ENCODE results near the gene DISC1. TPM values are rescaled to one million over a fixed set of nuclear protein-coding genes. Genes with fewer than 3 reads are reported as not detected.
"Not testable (repeated sequence)": the region's sequence is repeated elsewhere in the genome, so short reads cannot be mapped to it uniquely, and the experiment has no call there.

Gene DISC1
- total and polyA plus RNA-seq, 2 donors (not counting 3 experiments of a cell fraction or from before 2014, with no cell fraction given): 3.3 to 14.7 TPM

DNA sequence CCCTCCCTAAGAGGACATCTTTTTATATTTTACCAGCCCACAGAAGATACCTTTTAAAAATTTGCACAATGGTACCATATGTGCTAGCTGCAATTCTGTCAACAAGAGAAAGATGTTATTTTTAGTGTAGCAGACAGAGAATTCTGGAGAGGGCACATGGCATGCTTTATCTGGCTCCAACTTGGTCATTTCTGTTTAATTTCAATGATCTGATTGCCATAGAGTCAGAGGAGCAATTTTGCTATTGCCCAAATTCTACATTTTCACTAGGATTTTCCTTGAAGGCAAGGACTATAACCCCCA is 17.3 kb downstream of the DISC1 start:
- intact Hi-C loops (cut with micrococcal nuclease) (no loop called here), dilution Hi-C loops (cut with MboI; ENCODE audit: extremely low pct_ligation_motif_present, low sequenced_read_pairs) (no loop called here)
- no peaks in the 10 kb centered on the region for H3K4me1 ChIP-seq (ENCODE audit: control insufficient read depth, extremely low read depth, insufficient read depth, low read length)
- FAIRE-seq (no peak), DNase-seq (ENCODE audit: low read depth, low spot score) (no peak)
- no peaks in the 10 kb centered on the region for H3K79me2 ChIP-seq (ENCODE audit: control insufficient read depth, insufficient read depth, low read length)
- H3K9me3 ChIP-seq (replicated peaks; ENCODE audit: control insufficient read depth, insufficient read depth, low read length): no peaks in the 10 kb centered on the region
- ChIA-PET CTCF (interaction anchor here (0.7 to 1.6 kb wide), 3 partner anchors 11 to 38 kb away, joined by 3 to 4 read pairs (median 4); no protein-coding TSS in a partner anchor), POLR2A (no interaction called here)
- no TSS peak for BruUV-seq (replicated peaks)
- H3K9me1 ChIP-seq (replicated peaks; ENCODE audit: control insufficient read depth, extremely low read depth, insufficient read depth, low read length): no peaks in the 10 kb centered on the region
- TF ChIP-seq FOS (IDR thresholded peaks at IDR 0.05; ENCODE audit: borderline replicate concordance, insufficient read depth, low read length): no peak
- no peak for TF ChIP-seq GATA2 (IDR thresholded peaks at IDR 0.05; ENCODE audit: insufficient read depth, insufficient read length, low read depth, low read length)
- no peak for TF ChIP-seq MYC (IDR thresholded peaks at IDR 0.05; ENCODE audit: low read depth, low read length)
- TF ChIP-seq, protein P1, sequence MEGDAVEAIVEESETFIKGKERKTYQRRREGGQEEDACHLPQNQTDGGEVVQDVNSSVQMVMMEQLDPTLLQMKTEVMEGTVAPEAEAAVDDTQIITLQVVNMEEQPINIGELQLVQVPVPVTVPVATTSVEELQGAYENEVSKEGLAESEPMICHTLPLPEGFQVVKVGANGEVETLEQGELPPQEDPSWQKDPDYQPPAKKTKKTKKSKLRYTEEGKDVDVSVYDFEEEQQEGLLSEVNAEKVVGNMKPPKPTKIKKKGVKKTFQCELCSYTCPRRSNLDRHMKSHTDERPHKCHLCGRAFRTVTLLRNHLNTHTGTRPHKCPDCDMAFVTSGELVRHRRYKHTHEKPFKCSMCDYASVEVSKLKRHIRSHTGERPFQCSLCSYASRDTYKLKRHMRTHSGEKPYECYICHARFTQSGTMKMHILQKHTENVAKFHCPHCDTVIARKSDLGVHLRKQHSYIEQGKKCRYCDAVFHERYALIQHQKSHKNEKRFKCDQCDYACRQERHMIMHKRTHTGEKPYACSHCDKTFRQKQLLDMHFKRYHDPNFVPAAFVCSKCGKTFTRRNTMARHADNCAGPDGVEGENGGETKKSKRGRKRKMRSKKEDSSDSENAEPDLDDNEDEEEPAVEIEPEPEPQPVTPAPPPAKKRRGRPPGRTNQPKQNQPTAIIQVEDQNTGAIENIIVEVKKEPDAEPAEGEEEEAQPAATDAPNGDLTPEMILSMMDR (IDR thresholded peaks at IDR 0.05; ENCODE audit: extremely low read depth in 1 of 2, insufficient read depth in 1 of 2, low read depth in 1 of 2, low read length in 2 of 2): no peak
- no peak for TF ChIP-seq POLR2A (IDR thresholded peaks at IDR 0.05; ENCODE audit: low read depth, low read length)
- no peak for TF ChIP-seq POLR2AphosphoS5 (IDR thresholded peaks at IDR 0.05; ENCODE audit: insufficient read depth, low read depth, low read length)
- no peak for TF ChIP-seq JUN (IDR thresholded peaks at IDR 0.05; ENCODE audit: borderline replicate concordance, insufficient read depth, insufficient read length, low read depth)
- TF ChIP-seq, protein P2, sequence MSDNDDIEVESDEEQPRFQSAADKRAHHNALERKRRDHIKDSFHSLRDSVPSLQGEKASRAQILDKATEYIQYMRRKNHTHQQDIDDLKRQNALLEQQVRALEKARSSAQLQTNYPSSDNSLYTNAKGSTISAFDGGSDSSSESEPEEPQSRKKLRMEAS (IDR thresholded peaks at IDR 0.05; ENCODE audit: insufficient read depth, insufficient read length): no peak
- TF ChIP-seq EZH2 (IDR thresholded peaks at IDR 0.05; ENCODE audit: borderline replicate concordance, low read depth, low read length, severe bottlenecking): no peak
- H3K9ac ChIP-seq (replicated peaks; ENCODE audit: extremely low read depth, insufficient read depth, low read length): no peak overlapping the region
- H3K4me3 ChIP-seq (replicated peaks in 1 of 3; ENCODE audit: insufficient read depth in 1 of 3, low read depth in 1 of 3, low read length in 3 of 3): no peak overlapping the region
- H3K4me2 ChIP-seq (ENCODE audit: insufficient read depth, low read length): no peak overlapping the region
- no peaks in the 10 kb centered on the region for H3K27me3 ChIP-seq (ENCODE audit: control insufficient read depth in 2 of 2, insufficient read depth in 2 of 2, low read length in 2 of 2)
- no peak overlapping the region for H3K27ac ChIP-seq (ENCODE audit: insufficient read depth, low read depth, low read length)
- peaks cover 3% of the 10 kb centered on the region for H4K20me1 ChIP-seq (replicated peaks; ENCODE audit: control insufficient read depth, extremely low read depth, insufficient read depth, low read length)
- no peak overlapping the region for H2AFZ ChIP-seq (ENCODE audit: low read depth, low read length)
- H3K36me3 ChIP-seq (ENCODE audit: control insufficient read depth in 2 of 2, extremely low read depth in 1 of 2, insufficient read depth in 2 of 2, low read length in 2 of 2): peaks cover 0 to 2% of the 10 kb centered on the region in 2 experiments

DNA sequence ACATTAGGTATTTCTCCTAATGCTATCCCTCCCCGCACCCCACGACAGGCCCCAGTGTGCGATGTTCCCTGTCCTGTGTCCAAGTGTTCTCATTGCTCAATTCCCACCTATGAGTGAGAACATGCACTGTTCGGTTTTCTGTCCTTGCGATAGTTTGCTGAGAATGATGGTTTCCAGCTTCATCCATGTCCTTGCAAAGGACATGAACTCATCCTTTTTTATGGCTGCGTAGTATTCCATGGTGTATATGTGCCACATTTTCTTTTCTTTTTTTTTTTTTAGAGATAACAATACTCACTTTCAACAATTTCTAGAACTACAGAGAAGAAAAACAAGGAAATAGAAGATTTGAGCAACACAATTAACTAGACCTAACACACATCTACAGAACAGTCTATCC is 19.0 kb downstream of the DISC1 start:
- H3K4me3 ChIP-seq (replicated peaks in 1 of 3; ENCODE audit: insufficient read depth in 1 of 3, low read depth in 1 of 3, low read length in 3 of 3); intact Hi-C loops (cut with micrococcal nuclease); BruUV-seq (replicated peaks); H3K36me3 ChIP-seq (ENCODE audit: control insufficient read depth in 2 of 2, extremely low read depth in 1 of 2, insufficient read depth in 2 of 2, low read length in 2 of 2); H3K27me3 ChIP-seq (ENCODE audit: control insufficient read depth in 2 of 2, insufficient read depth in 2 of 2, low read length in 2 of 2); H3K9me1 ChIP-seq (replicated peaks; ENCODE audit: control insufficient read depth, extremely low read depth, insufficient read depth, low read length); FAIRE-seq; dilution Hi-C loops (cut with MboI; ENCODE audit: extremely low pct_ligation_motif_present, low sequenced_read_pairs); H3K27ac ChIP-seq (ENCODE audit: insufficient read depth, low read depth, low read length); H4K20me1 ChIP-seq (replicated peaks; ENCODE audit: control insufficient read depth, extremely low read depth, insufficient read depth, low read length); DNase-seq (ENCODE audit: low read depth, low spot score); H3K4me2 ChIP-seq (ENCODE audit: insufficient read depth, low read length); H3K79me2 ChIP-seq (ENCODE audit: control insufficient read depth, insufficient read depth, low read length); H3K9me3 ChIP-seq (replicated peaks; ENCODE audit: control insufficient read depth, insufficient read depth, low read length); CTCF ChIA-PET; H3K4me1 ChIP-seq (ENCODE audit: control insufficient read depth, extremely low read depth, insufficient read depth, low read length); H3K9ac ChIP-seq (replicated peaks; ENCODE audit: extremely low read depth, insufficient read depth, low read length); POLR2A ChIA-PET; H2AFZ ChIP-seq (ENCODE audit: low read depth, low read length): not testable (repeated sequence)

DNA sequence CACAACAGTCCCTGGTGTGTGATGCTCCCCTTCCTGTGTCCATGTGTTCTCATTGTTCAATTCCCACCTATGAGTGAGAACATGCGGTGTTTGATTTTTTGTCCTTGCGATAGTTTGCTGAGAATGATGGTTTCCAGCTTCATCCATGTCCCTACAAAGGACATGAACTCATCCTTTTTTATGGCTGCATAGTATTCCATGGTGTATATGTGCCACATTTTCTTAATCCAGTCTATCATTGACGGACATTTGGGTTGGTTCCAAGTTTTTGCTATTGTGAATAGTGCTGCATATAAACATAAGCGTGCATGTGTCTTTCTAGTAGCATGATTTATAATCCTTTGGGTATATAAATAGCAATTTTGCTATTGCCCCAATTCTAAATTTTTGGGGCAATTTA is 19.6 kb downstream of the DISC1 start:
- FAIRE-seq; H2AFZ ChIP-seq (ENCODE audit: low read depth, low read length); H3K4me2 ChIP-seq (ENCODE audit: insufficient read depth, low read length); H3K9me3 ChIP-seq (replicated peaks; ENCODE audit: control insufficient read depth, insufficient read depth, low read length); H3K4me1 ChIP-seq (ENCODE audit: control insufficient read depth, extremely low read depth, insufficient read depth, low read length); H3K79me2 ChIP-seq (ENCODE audit: control insufficient read depth, insufficient read depth, low read length); dilution Hi-C loops (cut with MboI; ENCODE audit: extremely low pct_ligation_motif_present, low sequenced_read_pairs); BruUV-seq (replicated peaks); H3K36me3 ChIP-seq (ENCODE audit: control insufficient read depth in 2 of 2, extremely low read depth in 1 of 2, insufficient read depth in 2 of 2, low read length in 2 of 2); H4K20me1 ChIP-seq (replicated peaks; ENCODE audit: control insufficient read depth, extremely low read depth, insufficient read depth, low read length); H3K9me1 ChIP-seq (replicated peaks; ENCODE audit: control insufficient read depth, extremely low read depth, insufficient read depth, low read length); POLR2A ChIA-PET; CTCF ChIA-PET; H3K27me3 ChIP-seq (ENCODE audit: control insufficient read depth in 2 of 2, insufficient read depth in 2 of 2, low read length in 2 of 2); intact Hi-C loops (cut with micrococcal nuclease); H3K4me3 ChIP-seq (replicated peaks in 1 of 3; ENCODE audit: insufficient read depth in 1 of 3, low read depth in 1 of 3, low read length in 3 of 3); H3K27ac ChIP-seq (ENCODE audit: insufficient read depth, low read depth, low read length); H3K9ac ChIP-seq (replicated peaks; ENCODE audit: extremely low read depth, insufficient read depth, low read length); DNase-seq (ENCODE audit: low read depth, low spot score): not testable (repeated sequence)
